HuH-7.5 (cell line): ENCODE measurements around the gene RNF26.

ENCODE experiments used
- DNase-seq: peaks from one replicate; pipeline ENCODE4 v3.0.0; 2011; ENCODE audit warnings: low spot score

Gene RNF26

GRCh38 chr11:119316016-119316728 lies 18.2 kb upstream of the RNF26 start:
- DNase-seq, result no peak

GRCh38 chr11:119316729-119317591 lies 17.4 kb upstream of the RNF26 start, which contains the start of gene MCAM:
TSS of gene MCAM (minus strand) at chr11:119317130. CDS start at chr11:119317101, 29 bp downstream.
- DNase-seq, result peak; percentile 64

GRCh38 chr11:119317592-119318239 lies 16.6 kb upstream of the RNF26 start:
- DNase-seq, result no peak

GRCh38 chr11:119318240-119319135 lies 15.8 kb upstream of the RNF26 start:
- DNase-seq, result no peak

GRCh38 chr11:119319136-119319699 lies 15.1 kb upstream of the RNF26 start:
- no peak for DNase-seq

GRCh38 chr11:119319700-119320239 lies 14.6 kb upstream of the RNF26 start:
- DNase-seq, result no peak

GRCh38 chr11:119320240-119320775 lies 14.0 kb upstream of the RNF26 start:
- no peak for DNase-seq

- peak; percentile 60 for DNase-seq
Observed at GRCh38 chr11:119320776-119321524, 13.4 kb upstream of the RNF26 start.

GRCh38 chr11:119322360-119322739 lies 12.0 kb upstream of the RNF26 start:
- no peak for DNase-seq

- DNase-seq, result no peak
Observed at GRCh38 chr11:119322921-119323531, 11.3 kb upstream of the RNF26 start.

- DNase-seq, result peak; percentile 68
Observed at GRCh38 chr11:119323532-119324033, 10.7 kb upstream of the RNF26 start.

GRCh38 chr11:119324189-119324588 lies 10.1 kb upstream of the RNF26 start:
- no peak for DNase-seq

GRCh38 chr11:119329320-119329719 lies 5.0 kb upstream of the RNF26 start:
- DNase-seq, result no peak

GRCh38 chr11:119330237-119330636 lies 4.1 kb upstream of the RNF26 start:
- DNase-seq, result no peak

- no peak for DNase-seq
Observed at GRCh38 chr11:119332111-119332765, 2.1 kb upstream of the RNF26 start.

- no peak for DNase-seq
Observed at GRCh38 chr11:119335091-119335654, 846 bp downstream of the RNF26 start.

GRCh38 chr11:119335655-119336543 lies 1.6 kb downstream of the RNF26 start:
- DNase-seq, result no peak
